DND-41 (cell line): Measurements from ENCODE around the gene PGA3.
"Not testable (repeated sequence)": the region's sequence is repeated elsewhere in the genome, so short reads cannot be mapped to it uniquely, and the experiment has no call there.

Experiments used
- ATAC-seq: fragments of 200-7000 bp; cut with Tn5 transposase; 3 replicates; pipeline ENCODE4 v1.9.1; 2021; ENCODE audit warnings: low read depth; ENCODE audit not compliant: insufficient read depth
- DNase-seq: peaks from one replicate; pipeline ENCODE4 v3.0.0-alpha.2; 2020
- H2AFZ ChIP-seq: 2 replicates; pipeline ENCODE4 v1.6.0; 2012; ENCODE audit warnings: low read depth, low read length
- H3K27ac ChIP-seq: 2 replicates; pipeline ENCODE4 v1.5.1; 2012; ENCODE audit warnings: low read length, inconsistent platforms
- H3K27me3 ChIP-seq: fragments of 200-600 bp; sonication (generic); 2 replicates; pipeline ENCODE4 v1.6.0; 2012; ENCODE audit warnings: low read length, mild to moderate bottlenecking, inconsistent platforms; ENCODE audit not compliant: insufficient read depth, poor library complexity
- H3K36me3 ChIP-seq: 2 replicates; pipeline ENCODE4 v1.5.1; 2012; ENCODE audit warnings: low read length, inconsistent platforms; ENCODE audit not compliant: insufficient read depth
- H3K4me1 ChIP-seq: 2 replicates; pipeline ENCODE4 v1.5.1; 2012; ENCODE audit warnings: mild to moderate bottlenecking, low read length; ENCODE audit not compliant: insufficient read depth
- H3K4me2 ChIP-seq: 2 replicates; pipeline ENCODE4 v1.6.0; 2012; ENCODE audit warnings: mild to moderate bottlenecking, moderate library complexity, low read length, inconsistent platforms; ENCODE audit not compliant: insufficient read depth
- H3K4me3 ChIP-seq, 2 experiments: fragments of 200-600 bp in 1 of 2; shearing (Covaris generic) in 1 of 2; 2 replicates each; pipeline ENCODE4 v1.5.1; 2012 to 2016; ENCODE audit warnings: inconsistent platforms in 2 of 2, low read length in 2 of 2, mild to moderate bottlenecking in 2 of 2, low read depth in 1 of 2, moderate library complexity in 1 of 2
- H3K79me2 ChIP-seq: 2 replicates; pipeline ENCODE4 v1.6.0; 2012; ENCODE audit warnings: low read length, inconsistent platforms; ENCODE audit not compliant: insufficient read depth
- H3K9ac ChIP-seq: 2 replicates; pipeline ENCODE4 v1.6.0; 2012; ENCODE audit warnings: low read depth, mild to moderate bottlenecking, inconsistent platforms, low read length, moderate library complexity
- H3K9me3 ChIP-seq: 2 replicates; pipeline ENCODE4 v1.5.1; 2012; ENCODE audit warnings: low read length, moderate library complexity, mild to moderate bottlenecking, inconsistent platforms; ENCODE audit not compliant: insufficient read depth, severe bottlenecking
- H4K20me1 ChIP-seq: 2 replicates; pipeline ENCODE4 v1.6.0; 2012; ENCODE audit warnings: low read length; ENCODE audit not compliant: insufficient read depth
- CTCF ChIP-seq: IDR thresholded peaks from 2 replicates; pipeline ENCODE4 v1.5.1; 2012; ENCODE audit warnings: borderline replicate concordance, low read length, moderate library complexity, mild to moderate bottlenecking; ENCODE audit not compliant: poor library complexity, severe bottlenecking; ENCODE audit errors: extremely low read depth
- EZH2 ChIP-seq: IDR thresholded peaks from 3 replicates; pipeline ENCODE4 v1.6.1; 2012; ENCODE audit warnings: borderline replicate concordance, low read depth, mild to moderate bottlenecking, moderate library complexity, low read length, inconsistent platforms; ENCODE audit not compliant: severe bottlenecking

PGA3 gene

GRCh38 chr11:61174273-61174672 lies 29.0 kb upstream of the PGA3 start:
- no peak overlapping the region for H3K4me2 ChIP-seq
- H2AFZ ChIP-seq, result no peak overlapping the region
- no peaks in the 10 kb centered on the region for H3K9me3 ChIP-seq
- H3K36me3 ChIP-seq, result no peaks in the 10 kb centered on the region
- H3K9ac ChIP-seq, result no peak overlapping the region
- no peaks in the 10 kb centered on the region for H4K20me1 ChIP-seq
- ATAC-seq (no peak), DNase-seq (no peak)
- no peak overlapping the region for H3K27ac ChIP-seq
- no peaks in the 10 kb centered on the region for H3K4me1 ChIP-seq
- H3K4me3 ChIP-seq, result no peak overlapping the region
- no peaks in the 10 kb centered on the region for H3K79me2 ChIP-seq
- H3K27me3 ChIP-seq, result peaks cover 8% of the 10 kb centered on the region
- TF ChIP-seq EZH2, result no peak
- no peak for TF ChIP-seq CTCF

GRCh38 chr11:61174949-61175348 lies 28.4 kb upstream of the PGA3 start:
- TF ChIP-seq CTCF (no peak), EZH2 (no peak)
- no peaks in the 10 kb centered on the region for H3K4me1 ChIP-seq
- DNase-seq (no peak), ATAC-seq (no peak)
- no peak overlapping the region for H3K9ac ChIP-seq
- H4K20me1 ChIP-seq, result no peaks in the 10 kb centered on the region
- no peak overlapping the region for H3K4me2 ChIP-seq
- H3K27ac ChIP-seq, result no peak overlapping the region
- H2AFZ ChIP-seq, result no peak overlapping the region
- peaks cover 8% of the 10 kb centered on the region for H3K27me3 ChIP-seq
- H3K4me3 ChIP-seq, result no peak overlapping the region
- no peaks in the 10 kb centered on the region for H3K79me2 ChIP-seq
- H3K36me3 ChIP-seq, result no peaks in the 10 kb centered on the region
- no peaks in the 10 kb centered on the region for H3K9me3 ChIP-seq

GRCh38 chr11:61176446-61176845 lies 26.9 kb upstream of the PGA3 start:
- H3K79me2 ChIP-seq, result no peaks in the 10 kb centered on the region

GRCh38 chr11:61180205-61180604 lies 23.1 kb upstream of the PGA3 start:
- not testable (repeated sequence) for H3K4me2 ChIP-seq, H3K79me2 ChIP-seq, H3K9ac ChIP-seq, H3K27ac ChIP-seq, H3K36me3 ChIP-seq, H4K20me1 ChIP-seq, H3K27me3 ChIP-seq, H3K4me1 ChIP-seq, ATAC-seq, H2AFZ ChIP-seq, DNase-seq, H3K9me3 ChIP-seq, H3K4me3 ChIP-seq

More at GRCh38 chr11:61176446-61176845, 26.9 kb upstream of the PGA3 start:
- no peak overlapping the region for H3K27ac ChIP-seq
- no peak overlapping the region for H3K9ac ChIP-seq
- no peak overlapping the region for H3K4me2 ChIP-seq
- H2AFZ ChIP-seq, result no peak overlapping the region
- H3K9me3 ChIP-seq, result no peaks in the 10 kb centered on the region
- no peaks in the 10 kb centered on the region for H4K20me1 ChIP-seq
- no peak for DNase-seq
- peaks cover 8% of the 10 kb centered on the region for H3K27me3 ChIP-seq
- H3K36me3 ChIP-seq, result no peaks in the 10 kb centered on the region
- ATAC-seq, result no peak
- no peak for TF ChIP-seq EZH2
- TF ChIP-seq CTCF, result no peak
- H3K4me3 ChIP-seq, result no peak overlapping the region
- H3K4me1 ChIP-seq, result no peaks in the 10 kb centered on the region
